ENCODE data around the gene LMOD3.

DNA sequence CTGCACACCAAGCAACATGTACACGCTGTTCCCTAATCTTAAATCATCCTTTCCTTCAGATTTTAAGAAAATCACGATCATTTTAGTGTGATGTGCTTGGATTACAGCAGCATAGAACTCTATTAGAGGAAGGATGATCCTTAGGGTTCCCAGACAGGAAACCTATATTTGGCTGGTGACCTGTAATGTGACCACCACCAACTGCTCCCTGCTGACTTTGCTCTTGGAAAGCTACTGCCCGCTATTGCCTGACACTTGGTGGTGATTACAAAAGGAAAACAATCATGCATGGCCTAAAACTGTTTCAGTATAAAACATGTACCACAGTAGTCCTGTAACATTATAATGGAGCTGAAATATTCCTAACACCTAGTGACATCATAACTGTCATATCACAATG is 27.2 kb upstream of the LMOD3 start:
- TF ChIP-seq, protein P1, sequence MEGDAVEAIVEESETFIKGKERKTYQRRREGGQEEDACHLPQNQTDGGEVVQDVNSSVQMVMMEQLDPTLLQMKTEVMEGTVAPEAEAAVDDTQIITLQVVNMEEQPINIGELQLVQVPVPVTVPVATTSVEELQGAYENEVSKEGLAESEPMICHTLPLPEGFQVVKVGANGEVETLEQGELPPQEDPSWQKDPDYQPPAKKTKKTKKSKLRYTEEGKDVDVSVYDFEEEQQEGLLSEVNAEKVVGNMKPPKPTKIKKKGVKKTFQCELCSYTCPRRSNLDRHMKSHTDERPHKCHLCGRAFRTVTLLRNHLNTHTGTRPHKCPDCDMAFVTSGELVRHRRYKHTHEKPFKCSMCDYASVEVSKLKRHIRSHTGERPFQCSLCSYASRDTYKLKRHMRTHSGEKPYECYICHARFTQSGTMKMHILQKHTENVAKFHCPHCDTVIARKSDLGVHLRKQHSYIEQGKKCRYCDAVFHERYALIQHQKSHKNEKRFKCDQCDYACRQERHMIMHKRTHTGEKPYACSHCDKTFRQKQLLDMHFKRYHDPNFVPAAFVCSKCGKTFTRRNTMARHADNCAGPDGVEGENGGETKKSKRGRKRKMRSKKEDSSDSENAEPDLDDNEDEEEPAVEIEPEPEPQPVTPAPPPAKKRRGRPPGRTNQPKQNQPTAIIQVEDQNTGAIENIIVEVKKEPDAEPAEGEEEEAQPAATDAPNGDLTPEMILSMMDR (IDR thresholded peaks at IDR 0.05) = no peak
- TF ChIP-seq POLR2A (IDR thresholded peaks at IDR 0.05) = no peak
